Activated T-helper 1 cell treated with Interleukin-2 at 50 U/mL for 16 hours (primary cell): Measurements from ENCODE around the gene RIOK3.

Experiments used
- DNase-seq: peaks from one replicate; pipeline ENCODE4 v3.0.0-alpha.2; 2020; ENCODE audit warnings: low read depth

The RIOK3 gene

GRCh38 chr18:23531912-23532311 lies 78.8 kb downstream of the RIOK3 start:
- DNase-seq = no peak
